ENCODE results near the gene JAZF1. TPM values are rescaled to one million over a fixed set of nuclear protein-coding genes. Genes with fewer than 3 reads are reported as not detected.
"Not testable (repeated sequence)": the region's sequence is repeated elsewhere in the genome, so short reads cannot be mapped to it uniquely, and the experiment has no call there.

The JAZF1 gene
- total RNA-seq, 1 donor from 2014 or later: 33.8 TPM

GRCh38 chr7:28018020-28018419, 162.6 kb downstream of the JAZF1 start:
- peaks cover 3% of the 10 kb centered on the region for H3K36me3 Mint-ChIP-seq (ENCODE audit: low read depth)
- H3K4me1 Mint-ChIP-seq (ENCODE audit: low read depth): peaks cover 41% of the 10 kb centered on the region
- H3K27ac Mint-ChIP-seq (ENCODE audit: unreplicated experiment): peak overlapping the region; percentile 50
- no peaks in the 10 kb centered on the region for H3K27me3 Mint-ChIP-seq (ENCODE audit: low read depth)
- TF ChIP-seq CTCF (IDR thresholded peaks at IDR 0.05): no peak
- H3K9me3 Mint-ChIP-seq (ENCODE audit: low read depth): peaks cover 5% of the 10 kb centered on the region
- H3K4me3 Mint-ChIP-seq (ENCODE audit: unreplicated experiment): no peak overlapping the region
- no peak for DNase-seq (ENCODE audit: low spot score)

GRCh38 chr7:28017372-28017771, 163.2 kb downstream of the JAZF1 start:
- peaks cover 41% of the 10 kb centered on the region for H3K4me1 Mint-ChIP-seq (ENCODE audit: low read depth)
- no peak for DNase-seq (ENCODE audit: low spot score)
- H3K27ac Mint-ChIP-seq (ENCODE audit: unreplicated experiment): no peak overlapping the region
- no peak overlapping the region for H3K4me3 Mint-ChIP-seq (ENCODE audit: unreplicated experiment)
- H3K36me3 Mint-ChIP-seq (ENCODE audit: low read depth): peaks cover 3% of the 10 kb centered on the region
- TF ChIP-seq CTCF (IDR thresholded peaks at IDR 0.05): no peak
- H3K9me3 Mint-ChIP-seq (ENCODE audit: low read depth): peaks cover 5% of the 10 kb centered on the region
- no peaks in the 10 kb centered on the region for H3K27me3 Mint-ChIP-seq (ENCODE audit: low read depth)

- no peak overlapping the region for H3K27ac Mint-ChIP-seq (ENCODE audit: unreplicated experiment)
These were observed 164.3 kb downstream of the JAZF1 start for GRCh38 chr7:28016297-28016696.

GRCh38 chr7:28015169-28015568, 165.4 kb downstream of the JAZF1 start:
- Mint-ChIP-seq H3K27ac (ENCODE audit: unreplicated experiment) (no peak overlapping the region), H3K27me3 (ENCODE audit: low read depth) (no peaks in the 10 kb centered on the region), H3K9me3 (ENCODE audit: low read depth) (peaks cover 5% of the 10 kb centered on the region), H3K4me1 (ENCODE audit: low read depth) (peaks cover 36% of the 10 kb centered on the region), H3K4me3 (ENCODE audit: unreplicated experiment) (no peak overlapping the region), H3K36me3 (ENCODE audit: low read depth) (peaks cover 3% of the 10 kb centered on the region)
- DNase-seq (ENCODE audit: low spot score): no peak
- no peak for TF ChIP-seq CTCF (IDR thresholded peaks at IDR 0.05)

More at GRCh38 chr7:28016297-28016696, 164.3 kb downstream of the JAZF1 start:
- peaks cover 5% of the 10 kb centered on the region for H3K9me3 Mint-ChIP-seq (ENCODE audit: low read depth)
- peaks cover 3% of the 10 kb centered on the region for H3K36me3 Mint-ChIP-seq (ENCODE audit: low read depth)
- peaks cover 44% of the 10 kb centered on the region for H3K4me1 Mint-ChIP-seq (ENCODE audit: low read depth)
- H3K4me3 Mint-ChIP-seq (ENCODE audit: unreplicated experiment): no peak overlapping the region
- H3K27me3 Mint-ChIP-seq (ENCODE audit: low read depth): no peaks in the 10 kb centered on the region
- DNase-seq (ENCODE audit: low spot score): no peak
- TF ChIP-seq CTCF (IDR thresholded peaks at IDR 0.05): no peak

- not testable (repeated sequence) for H3K4me3 Mint-ChIP-seq (ENCODE audit: unreplicated experiment); H3K36me3 Mint-ChIP-seq (ENCODE audit: low read depth); H3K27me3 Mint-ChIP-seq (ENCODE audit: low read depth); H3K27ac Mint-ChIP-seq (ENCODE audit: unreplicated experiment); DNase-seq (ENCODE audit: low spot score); H3K9me3 Mint-ChIP-seq (ENCODE audit: low read depth)
- H3K4me1 Mint-ChIP-seq (ENCODE audit: low read depth): peaks cover 31% of the 10 kb centered on the region
These were observed 166.3 kb downstream of the JAZF1 start for GRCh38 chr7:28014340-28014739.

GRCh38 chr7:28013441-28013840, 167.2 kb downstream of the JAZF1 start:
- no peak overlapping the region for H3K4me3 Mint-ChIP-seq (ENCODE audit: unreplicated experiment)
- H3K36me3 Mint-ChIP-seq (ENCODE audit: low read depth): peaks cover 3% of the 10 kb centered on the region
- H3K27me3 Mint-ChIP-seq (ENCODE audit: low read depth): no peaks in the 10 kb centered on the region
- peaks cover 24% of the 10 kb centered on the region for H3K4me1 Mint-ChIP-seq (ENCODE audit: low read depth)
- DNase-seq (ENCODE audit: low spot score): no peak
- TF ChIP-seq CTCF (IDR thresholded peaks at IDR 0.05): no peak
- H3K9me3 Mint-ChIP-seq (ENCODE audit: low read depth): peaks cover 5% of the 10 kb centered on the region
- H3K27ac Mint-ChIP-seq (ENCODE audit: unreplicated experiment): no peak overlapping the region

Measured in chondrocyte (in vitro differentiated cells).